Measurements from ENCODE around the gene LCE3A.
"Not testable (repeated sequence)": the region's sequence is repeated elsewhere in the genome, so short reads cannot be mapped to it uniquely, and the experiment has no call there.

Gene LCE3A

GRCh38 chr1:152622803-152623202 lies at the start of gene LCE3A:
TSS of gene LCE3A (minus strand) at chr1:152623103. CDS start at chr1:152623103, 0 bp downstream.
- no peak for ATAC-seq

GRCh38 chr1:152667648-152668047 lies 44.7 kb upstream of the LCE3A start:
- ATAC-seq: no peak

- not testable (repeated sequence) for ATAC-seq
These were observed 43.3 kb upstream of the LCE3A start for GRCh38 chr1:152666171-152666570.

GRCh38 chr1:152663098-152663497 lies 40.2 kb upstream of the LCE3A start, which contains the start of gene LCE2D:
TSS of gene LCE2D (plus strand) at chr1:152663380. CDS start at chr1:152664106, 726 bp downstream.
- no peak for ATAC-seq

GRCh38 chr1:152658649-152659048 lies 35.7 kb upstream of the LCE3A start:
- no peak for ATAC-seq

- no peak for ATAC-seq
These were observed 34.8 kb upstream of the LCE3A start for GRCh38 chr1:152657677-152658076.

GRCh38 chr1:152656459-152656858 lies 33.6 kb upstream of the LCE3A start:
- no peak for ATAC-seq

- ATAC-seq: no peak
These were observed 31.2 kb upstream of the LCE3A start for GRCh38 chr1:152654110-152654509.

- ATAC-seq: no peak
These were observed 23.8 kb upstream of the LCE3A start for GRCh38 chr1:152646656-152647055.

GRCh38 chr1:152645146-152645545 lies 22.2 kb upstream of the LCE3A start:
- ATAC-seq: no peak

- no peak for ATAC-seq
These were observed 21.0 kb upstream of the LCE3A start for GRCh38 chr1:152643945-152644344.

GRCh38 chr1:152640351-152640750 lies 17.4 kb upstream of the LCE3A start:
- ATAC-seq: no peak

GRCh38 chr1:152630596-152630995 lies 7.7 kb upstream of the LCE3A start:
- no peak for ATAC-seq

GRCh38 chr1:152626744-152627143 lies 3.8 kb upstream of the LCE3A start:
- ATAC-seq: no peak

GRCh38 chr1:152623203-152623844 lies 421 bp upstream of the LCE3A start:
- ATAC-seq: no peak

GRCh38 chr1:152621993-152622392 lies 910 bp downstream of the LCE3A start:
- no peak for ATAC-seq

GRCh38 chr1:152613511-152613910 lies 9.4 kb downstream of the LCE3A start, which contains the start of gene LCE3B:
TSS of gene LCE3B (plus strand) at chr1:152613811. CDS start at chr1:152613811, 0 bp downstream.
- ATAC-seq: no peak

GRCh38 chr1:152599934-152600333 lies 23.0 kb downstream of the LCE3A start, which contains the start of gene LCE3C:
TSS of gene LCE3C (plus strand) at chr1:152600234. CDS start at chr1:152600732, 498 bp downstream.
- no peak for ATAC-seq

- no peak for ATAC-seq
These were observed 25.9 kb downstream of the LCE3A start for GRCh38 chr1:152596986-152597385.

GRCh38 chr1:152585586-152585985 lies 37.3 kb downstream of the LCE3A start:
- no peak for ATAC-seq

GRCh38 chr1:152582647-152583046 lies 40.3 kb downstream of the LCE3A start:
- no peak for ATAC-seq

- ATAC-seq: no peak
These were observed 42.5 kb downstream of the LCE3A start, which contains the start of gene LCE3D for GRCh38 chr1:152580433-152580832. TSS of gene LCE3D (minus strand) at chr1:152580516. CDS start at chr1:152579936, 580 bp downstream.

- ATAC-seq: not testable (repeated sequence)
These were observed 43.4 kb downstream of the LCE3A start for GRCh38 chr1:152579526-152579925.

GRCh38 chr1:152577168-152577567 lies 45.7 kb downstream of the LCE3A start:
- no peak for ATAC-seq
